NCI-H2029 treated with DMSO at 0.1 percent for 48 hours (cell line): ENCODE results near the gene UBASH3B.

ENCODE experiments used
- DNase-seq: peaks from one replicate; lab custom pipeline; 2025; lab: John Stamatoyannopoulos, UW

The UBASH3B gene

DNA sequence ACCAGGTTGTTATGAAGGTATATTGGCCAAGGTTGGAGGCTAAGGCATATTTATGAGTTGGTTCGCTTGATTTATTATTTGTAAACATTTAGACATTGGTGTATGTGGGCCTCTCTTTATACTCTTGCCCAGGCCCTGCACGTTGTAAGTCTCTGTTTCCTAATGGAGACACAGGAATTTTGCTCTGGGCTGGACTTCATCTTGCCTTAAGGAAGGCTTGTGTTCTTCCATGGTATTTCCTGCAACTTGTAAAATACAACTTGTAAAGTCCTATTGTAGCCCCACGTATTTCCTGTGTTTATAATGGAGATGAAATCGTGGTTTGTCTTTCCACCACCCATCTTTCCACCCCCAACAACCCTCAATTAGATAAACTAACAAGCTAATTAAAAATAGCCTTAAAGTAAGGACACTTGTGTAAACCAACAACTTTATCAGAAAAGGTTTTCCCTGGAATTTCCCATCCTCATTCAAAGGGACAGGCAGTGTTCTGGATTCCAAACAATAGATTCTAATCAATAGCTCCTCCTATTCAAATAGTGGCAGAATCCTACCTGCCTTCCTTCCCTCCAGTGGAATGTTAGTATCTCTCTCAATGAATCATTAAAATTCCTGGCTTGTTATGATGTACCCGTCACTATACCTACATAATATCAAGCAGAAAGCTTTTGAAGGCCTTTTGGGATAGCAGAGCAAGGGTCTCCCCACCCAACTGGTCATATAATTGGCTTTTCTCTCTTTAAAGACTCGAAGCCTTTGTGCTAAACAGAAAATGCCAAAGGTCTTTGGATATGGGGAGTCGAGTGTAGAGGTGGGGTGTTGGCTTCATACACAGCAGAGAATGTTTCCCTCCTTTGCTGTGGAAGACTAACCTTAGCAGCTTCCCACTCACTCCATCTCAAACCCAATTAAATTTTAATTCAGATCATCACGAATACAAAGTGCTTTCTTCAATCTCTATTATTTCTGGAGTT lies 77.1 kb downstream of the UBASH3B start:
- no peak for DNase-seq

DNA sequence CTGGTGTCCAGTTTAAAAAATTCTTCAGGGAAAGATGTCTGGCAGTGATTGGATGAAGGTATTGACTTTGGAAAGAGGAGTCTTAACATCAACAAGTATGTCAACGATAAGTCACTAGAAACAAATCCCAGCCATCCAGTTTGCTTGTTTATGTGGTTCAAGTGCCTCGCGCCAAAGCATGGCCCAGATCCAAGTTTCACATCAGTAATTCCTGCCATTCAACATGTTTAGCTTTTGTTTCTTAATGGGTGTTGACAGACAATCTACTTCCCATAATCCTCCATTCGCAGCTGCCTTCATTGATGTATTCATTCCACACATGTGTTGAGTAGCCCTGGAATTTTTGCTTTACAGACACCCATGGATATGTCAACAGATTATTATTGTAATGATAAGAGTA lies 77.8 kb downstream of the UBASH3B start:
- DNase-seq: peak; percentile 96

DNA sequence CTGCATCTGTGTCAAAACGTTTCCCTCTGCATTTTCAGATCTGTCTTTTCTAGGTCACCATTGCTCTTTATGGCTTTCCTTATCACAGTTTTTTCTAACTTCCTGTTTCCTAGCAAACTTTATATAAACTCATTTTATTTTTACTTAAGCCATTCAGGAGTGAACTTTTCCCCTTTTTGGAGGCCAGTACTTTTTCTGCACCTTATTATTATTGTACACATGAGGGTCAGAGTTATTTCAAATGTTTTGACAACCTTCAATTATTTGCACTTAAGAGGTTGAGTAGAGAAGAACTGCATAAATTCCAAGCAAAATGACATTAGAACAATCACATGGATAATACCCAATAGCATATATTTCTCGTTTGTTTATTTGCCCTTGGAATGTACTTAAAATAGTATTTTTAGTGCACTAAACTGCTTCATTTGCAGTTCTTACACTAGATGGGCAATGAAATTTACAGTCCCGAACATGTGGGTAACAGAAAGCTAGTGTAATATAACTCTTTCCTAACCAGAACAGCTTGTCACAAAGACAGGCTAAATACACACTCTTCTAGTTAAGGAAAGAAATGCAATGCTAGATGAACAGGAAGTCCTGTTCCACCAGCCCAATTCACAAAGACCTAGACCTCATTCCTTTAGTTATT lies 79.5 kb downstream of the UBASH3B start:
- no peak for DNase-seq

DNA sequence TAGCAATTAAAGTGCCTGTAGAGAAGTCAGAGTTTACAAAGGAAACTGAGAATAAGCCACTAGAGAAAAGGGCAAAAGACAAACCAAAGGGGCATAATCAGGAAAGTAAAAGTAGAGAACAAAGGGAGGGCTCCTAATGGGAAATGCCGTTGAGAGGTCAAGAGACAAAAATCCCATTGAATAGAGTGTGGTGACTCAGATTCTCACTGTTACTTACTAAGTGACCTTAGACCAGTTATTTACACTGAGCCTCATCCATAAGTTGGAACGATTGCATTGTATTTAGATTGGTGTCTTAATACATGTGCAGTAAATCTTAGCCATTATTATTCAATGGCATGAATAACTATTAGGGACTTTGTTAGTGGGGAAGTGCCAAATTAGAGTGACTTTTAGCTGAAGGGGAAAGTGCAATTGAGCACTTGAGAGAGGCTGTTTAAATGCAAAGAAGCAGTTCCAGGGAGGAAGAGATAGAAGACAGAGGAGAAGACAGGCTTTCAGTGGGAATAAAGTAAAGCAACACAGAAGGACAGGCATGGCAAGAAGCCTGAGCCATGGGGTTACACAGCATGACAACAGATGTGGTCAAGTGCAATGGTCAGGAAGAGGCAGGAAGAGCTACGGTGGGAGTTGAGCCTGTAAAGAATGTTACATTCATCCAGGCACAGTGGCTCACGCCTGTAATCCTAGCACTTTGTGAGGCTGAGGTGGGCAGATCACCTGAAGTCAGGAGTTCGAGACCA lies 82.6 kb downstream of the UBASH3B start:
- no peak for DNase-seq

GRCh38 chr11:122741613-122742300 lies 86.2 kb downstream of the UBASH3B start:
- DNase-seq: no peak

DNA sequence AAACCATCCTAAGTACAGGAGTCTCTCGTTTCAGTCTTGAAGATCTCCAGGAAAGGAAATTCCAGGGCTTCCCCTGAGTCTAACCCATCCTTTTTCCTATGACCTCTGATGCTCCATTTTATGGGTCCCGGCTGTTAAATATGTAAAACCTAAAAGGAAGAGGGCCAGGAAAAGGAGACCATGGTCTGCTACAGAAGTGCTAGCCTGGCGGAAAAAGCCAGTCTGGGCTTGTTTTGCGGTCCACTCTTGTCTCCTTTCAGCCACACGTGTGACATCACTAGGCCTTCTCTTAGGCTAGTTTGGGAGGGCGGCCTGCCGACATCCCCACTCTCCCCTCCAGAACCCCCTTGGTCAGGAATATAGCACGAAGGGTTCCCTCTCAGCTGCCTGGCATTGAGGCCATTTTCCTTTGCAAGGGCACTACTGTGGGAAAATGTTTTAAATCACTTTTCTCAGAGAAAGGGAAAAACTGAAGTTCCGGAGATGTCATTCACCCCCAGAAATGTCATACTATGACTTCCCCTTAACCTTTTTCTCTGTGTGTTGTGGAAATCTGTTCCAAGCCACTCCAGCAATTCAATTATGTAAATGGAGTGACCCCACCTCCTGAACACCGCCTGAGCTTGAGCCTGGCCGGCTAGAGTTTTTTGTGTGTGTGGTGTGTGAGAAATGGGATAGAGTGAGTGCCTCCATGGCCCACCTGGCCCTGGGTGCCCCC lies 86.9 kb downstream of the UBASH3B start:
- DNase-seq: no peak

DNA sequence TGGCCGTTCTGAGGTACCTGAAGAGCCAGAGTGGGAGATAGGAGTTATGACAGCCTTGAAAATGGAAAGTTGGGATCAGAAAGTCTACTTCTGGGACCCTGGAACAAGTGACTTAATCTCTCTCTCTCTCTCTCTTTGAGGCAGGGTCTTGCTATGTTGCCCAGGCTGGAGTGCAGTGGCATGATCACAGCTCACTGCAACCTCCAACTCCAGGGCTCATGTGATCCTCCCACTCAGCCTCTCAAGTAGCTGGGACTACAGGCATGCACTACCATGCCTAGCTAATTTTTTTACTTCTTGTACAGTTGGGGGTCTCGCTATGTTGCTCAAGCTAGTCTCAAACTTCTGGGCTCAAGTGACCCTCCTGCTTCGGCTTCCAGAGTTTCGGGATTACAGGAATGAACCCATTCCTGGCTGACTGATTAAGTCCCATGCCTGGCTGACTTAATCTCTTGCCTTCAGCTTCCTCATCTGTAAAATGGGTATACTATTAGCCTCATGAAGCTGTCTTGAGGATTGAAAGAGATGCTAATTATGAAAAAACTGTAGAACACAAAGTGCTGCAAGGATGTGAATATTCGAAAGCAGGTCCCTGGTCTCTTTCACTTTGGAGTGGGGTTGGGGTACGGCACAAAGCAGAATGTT lies 87.7 kb downstream of the UBASH3B start:
- DNase-seq: no peak

DNA sequence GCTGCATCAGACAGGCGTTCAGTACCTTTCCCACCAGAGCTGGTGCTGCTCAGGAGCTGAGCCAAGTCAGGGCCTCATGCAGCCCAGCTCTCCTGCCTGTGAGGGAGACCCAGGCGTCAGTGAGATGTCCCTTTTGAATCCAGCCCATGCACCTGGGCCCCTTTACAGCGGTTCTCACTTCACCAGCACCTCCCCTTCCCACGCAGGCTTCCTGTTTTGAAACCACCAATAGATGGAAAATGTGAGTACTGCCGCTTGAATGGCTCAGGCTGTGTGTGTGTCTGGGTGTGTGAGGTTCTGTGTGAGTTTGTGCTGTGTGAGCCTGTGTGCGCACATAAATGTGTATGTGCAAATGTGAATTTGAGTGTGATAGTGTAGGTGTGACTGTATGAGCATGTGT lies 88.4 kb downstream of the UBASH3B start:
- DNase-seq: no peak

GRCh38 chr11:122744357-122744756 lies 88.8 kb downstream of the UBASH3B start:
- no peak for DNase-seq

DNA sequence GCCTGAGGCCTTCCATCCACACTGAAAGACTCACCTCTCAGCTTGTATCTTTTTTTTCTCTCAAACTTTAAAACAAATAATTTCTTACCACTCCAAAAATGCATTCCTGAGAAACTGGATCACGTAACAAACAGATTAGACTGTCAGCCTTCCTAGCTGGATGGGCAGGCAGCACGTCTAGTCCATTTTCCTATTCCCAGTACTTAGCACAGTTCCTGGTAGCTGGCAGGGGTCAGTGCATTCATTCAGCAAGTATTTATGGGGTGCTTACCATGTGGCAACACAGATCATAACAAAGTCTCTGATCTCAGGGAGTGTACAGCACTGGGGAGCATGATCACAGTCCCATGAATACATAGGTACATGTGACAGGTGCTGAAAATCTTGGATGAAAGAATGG lies 89.6 kb downstream of the UBASH3B start:
- no peak for DNase-seq

GRCh38 chr11:122746050-122746478 lies 90.5 kb downstream of the UBASH3B start:
- no peak for DNase-seq

GRCh38 chr11:122746611-122747244 lies 91.2 kb downstream of the UBASH3B start:
- no peak for DNase-seq

DNA sequence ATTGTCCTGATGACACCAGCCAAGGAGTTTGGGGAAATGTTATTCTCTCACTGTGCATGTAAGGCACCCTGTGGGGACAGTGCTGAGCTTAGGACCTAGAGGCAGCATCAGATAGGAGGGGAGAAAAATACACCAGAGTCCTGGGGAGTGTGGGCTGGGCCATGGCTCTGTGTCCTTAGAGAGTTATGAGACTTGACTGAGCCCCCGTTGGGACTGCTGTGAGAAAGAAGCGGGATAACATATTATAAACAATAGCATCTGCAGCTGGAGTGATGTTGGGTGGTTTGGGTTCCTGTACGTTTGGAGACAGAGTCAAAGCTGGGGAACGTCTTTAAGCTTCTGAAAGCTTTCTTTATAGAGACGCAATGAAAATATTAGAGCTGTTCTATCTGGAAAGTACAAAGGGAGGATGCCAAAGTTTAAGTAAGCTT lies 91.8 kb downstream of the UBASH3B start:
- no peak for DNase-seq

- DNase-seq: no peak
Measured at GRCh38 chr11:122749005-122749687, 93.6 kb downstream of the UBASH3B start.

DNA sequence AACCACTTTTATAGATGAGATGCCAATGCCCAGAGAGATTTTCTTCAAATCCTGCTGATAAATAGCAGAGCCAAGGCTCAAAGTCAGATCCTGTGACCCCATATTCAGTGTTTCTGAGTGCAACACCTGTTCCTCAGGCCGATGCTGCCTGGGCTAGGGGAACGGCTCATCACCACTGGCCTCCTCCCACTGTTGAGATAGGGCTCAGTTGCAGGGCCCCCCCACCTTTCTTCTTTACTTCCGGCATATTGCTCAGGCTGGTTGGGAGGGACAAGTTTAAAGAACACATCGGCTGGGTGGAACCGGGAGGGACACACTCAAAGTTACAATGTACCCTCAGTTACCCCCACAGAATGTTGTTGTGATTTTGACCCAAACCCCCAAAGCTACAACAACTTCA lies 94.5 kb downstream of the UBASH3B start:
- no peak for DNase-seq

- no peak for DNase-seq
Measured at GRCh38 chr11:122751292-122752070, 96.0 kb downstream of the UBASH3B start.

GRCh38 chr11:122754028-122754427 lies 98.5 kb downstream of the UBASH3B start:
- DNase-seq: no peak

DNA sequence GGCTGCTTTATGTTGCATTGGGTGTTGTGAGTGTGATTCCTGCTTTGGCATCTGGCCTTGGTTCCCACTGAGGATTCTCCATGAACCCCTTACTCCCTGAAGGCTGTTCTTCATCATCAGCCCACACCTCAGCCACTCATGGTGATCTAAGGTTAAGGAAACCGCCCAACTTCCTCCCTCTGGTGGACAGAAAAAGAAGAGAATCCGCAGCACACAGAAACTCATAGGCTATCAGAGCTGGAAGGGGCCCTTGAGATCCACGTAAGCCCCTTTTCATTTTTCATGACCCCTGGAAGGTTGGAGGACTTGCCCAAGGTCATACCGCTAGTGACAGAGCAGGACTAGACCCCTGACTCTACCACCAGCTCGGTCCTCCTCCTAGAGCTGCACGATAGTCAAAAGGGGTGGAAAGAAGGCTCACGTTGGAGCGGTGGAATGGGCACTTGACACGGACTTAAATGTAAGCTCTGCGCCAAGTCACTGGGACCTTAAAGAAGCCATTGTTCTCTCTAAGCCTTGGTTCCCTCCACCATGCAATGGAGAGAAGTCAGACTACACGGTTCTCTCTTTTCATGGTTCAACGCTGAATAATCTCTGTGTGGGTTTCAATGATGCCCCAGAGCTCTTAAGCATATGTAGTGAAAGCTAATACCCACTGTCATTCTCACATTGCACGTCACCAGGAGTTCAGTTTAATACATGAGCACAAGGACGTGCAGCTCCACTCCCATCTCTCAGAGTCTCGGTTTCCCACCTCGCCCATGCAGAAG lies 99.2 kb downstream of the UBASH3B start:
- no peak for DNase-seq
